ENCODE measurements around the gene SLC7A7.
A peak's percentile ranks its signal among the peaks of the same experiment; 100 is the strongest.
"Not testable (repeated sequence)": the region's sequence is repeated elsewhere in the genome, so short reads cannot be mapped to it uniquely, and the experiment has no call there.

Gene SLC7A7

DNA sequence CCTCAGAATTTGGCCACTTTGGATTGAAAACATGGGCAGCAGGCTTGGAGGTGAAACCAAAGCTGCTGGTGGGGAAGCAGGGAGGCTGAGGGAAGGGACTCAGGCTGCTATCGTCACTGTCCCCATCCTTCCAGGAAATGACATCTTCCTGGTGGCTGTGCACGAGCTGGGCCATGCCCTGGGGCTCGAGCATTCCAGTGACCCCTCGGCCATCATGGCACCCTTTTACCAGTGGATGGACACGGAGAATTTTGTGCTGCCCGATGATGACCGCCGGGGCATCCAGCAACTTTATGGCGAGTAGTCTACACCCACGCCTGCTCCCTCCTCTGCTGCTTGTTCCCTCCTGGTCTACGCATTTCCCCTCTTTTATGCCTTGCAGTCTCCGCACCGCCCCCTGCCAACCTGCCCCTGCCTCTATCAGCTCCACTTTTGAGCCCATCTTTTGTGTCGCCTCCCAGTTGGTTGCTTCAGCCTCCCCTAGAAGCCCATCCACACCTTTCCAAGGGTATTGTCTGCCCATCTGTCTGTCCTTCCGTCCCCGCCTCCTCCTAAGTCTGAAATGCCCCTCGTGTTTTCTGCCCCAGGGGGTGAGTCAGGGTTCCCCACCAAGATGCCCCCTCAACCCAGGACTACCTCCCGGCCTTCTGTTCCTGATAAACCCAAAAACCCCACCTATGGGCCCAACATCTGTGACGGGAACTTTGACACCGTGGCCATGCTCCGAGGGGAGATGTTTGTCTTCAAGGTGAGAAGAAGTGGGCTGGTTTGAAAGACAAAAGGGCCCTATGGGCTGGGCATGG is 28.1 kb upstream of the SLC7A7 start:
- no peak for DNase-seq (ENCODE audit: low read depth, low spot score)

GRCh38 chr14:22842211-22843122 is 27.2 kb upstream of the SLC7A7 start:
- no peak for DNase-seq (ENCODE audit: low read depth, low spot score)

- no peak for DNase-seq (ENCODE audit: low read depth, low spot score)
Observed at GRCh38 chr14:22841769-22842168, 26.5 kb upstream of the SLC7A7 start.

DNA sequence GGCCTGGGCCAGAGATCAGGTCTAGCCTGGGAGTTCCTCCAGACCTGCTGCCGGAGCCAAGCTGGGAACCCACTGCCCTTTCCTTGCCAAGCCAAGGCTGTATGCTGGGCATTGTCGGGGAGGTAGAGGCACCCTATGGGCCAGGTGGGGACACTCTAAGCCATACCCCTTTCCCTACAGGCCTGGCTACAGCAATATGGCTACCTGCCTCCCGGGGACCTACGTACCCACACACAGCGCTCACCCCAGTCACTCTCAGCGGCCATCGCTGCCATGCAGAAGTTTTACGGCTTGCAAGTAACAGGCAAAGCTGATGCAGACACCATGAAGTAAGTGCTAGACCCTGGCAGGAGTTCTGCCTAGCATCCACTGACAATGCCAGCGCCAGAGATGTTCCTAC is 26.1 kb upstream of the SLC7A7 start:
- no peak for DNase-seq (ENCODE audit: low read depth, low spot score)

- no peak for DNase-seq (ENCODE audit: low read depth, low spot score)
Observed at GRCh38 chr14:22839159-22839779, 24.0 kb upstream of the SLC7A7 start.

GRCh38 chr14:22838631-22839041 is 23.4 kb upstream of the SLC7A7 start:
- DNase-seq (ENCODE audit: low read depth, low spot score), result no peak

DNA sequence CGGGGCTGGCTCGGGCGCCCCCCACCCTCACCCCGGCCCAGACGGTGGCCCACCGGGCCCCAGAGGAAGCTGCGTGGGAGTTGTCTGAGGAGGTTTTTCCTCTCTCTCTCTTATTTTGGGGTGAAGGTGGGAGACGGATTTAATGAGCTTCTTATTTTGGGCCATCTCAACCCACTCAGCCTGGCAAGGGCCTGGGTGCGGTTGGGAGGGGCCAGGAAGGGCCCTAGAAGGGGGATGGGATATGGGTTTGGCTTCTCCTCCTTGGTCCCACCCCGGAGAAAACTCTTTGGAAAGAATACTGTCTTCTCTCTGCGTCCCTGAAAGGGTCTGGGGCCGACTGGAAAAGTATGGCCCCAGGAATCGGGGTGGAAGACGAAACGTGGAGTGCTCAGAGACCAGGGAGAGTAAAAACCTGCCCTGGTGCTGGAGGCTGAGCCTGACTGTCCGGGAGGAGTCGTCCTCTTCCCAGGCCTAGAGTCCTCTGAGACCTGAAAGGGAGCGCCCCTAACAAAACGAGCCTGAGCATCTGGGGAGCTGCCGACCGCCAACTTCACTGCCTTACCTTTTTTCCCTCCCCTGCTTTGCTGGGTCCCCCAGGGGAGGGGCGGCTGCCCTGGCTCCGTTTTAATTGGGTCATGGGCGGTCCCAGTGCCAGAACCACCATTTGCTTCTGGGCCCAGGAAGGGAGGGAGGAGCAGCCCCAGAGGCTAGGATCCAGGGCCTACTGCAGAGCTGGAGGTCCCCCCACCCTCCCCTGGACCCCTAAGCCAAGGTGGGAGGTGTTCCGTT is 22.7 kb upstream of the SLC7A7 start:
- DNase-seq (ENCODE audit: low read depth, low spot score), result no peak

GRCh38 chr14:22837114-22837749 is 22.0 kb upstream of the SLC7A7 start:
- DNase-seq (ENCODE audit: low read depth, low spot score), result no peak

DNA sequence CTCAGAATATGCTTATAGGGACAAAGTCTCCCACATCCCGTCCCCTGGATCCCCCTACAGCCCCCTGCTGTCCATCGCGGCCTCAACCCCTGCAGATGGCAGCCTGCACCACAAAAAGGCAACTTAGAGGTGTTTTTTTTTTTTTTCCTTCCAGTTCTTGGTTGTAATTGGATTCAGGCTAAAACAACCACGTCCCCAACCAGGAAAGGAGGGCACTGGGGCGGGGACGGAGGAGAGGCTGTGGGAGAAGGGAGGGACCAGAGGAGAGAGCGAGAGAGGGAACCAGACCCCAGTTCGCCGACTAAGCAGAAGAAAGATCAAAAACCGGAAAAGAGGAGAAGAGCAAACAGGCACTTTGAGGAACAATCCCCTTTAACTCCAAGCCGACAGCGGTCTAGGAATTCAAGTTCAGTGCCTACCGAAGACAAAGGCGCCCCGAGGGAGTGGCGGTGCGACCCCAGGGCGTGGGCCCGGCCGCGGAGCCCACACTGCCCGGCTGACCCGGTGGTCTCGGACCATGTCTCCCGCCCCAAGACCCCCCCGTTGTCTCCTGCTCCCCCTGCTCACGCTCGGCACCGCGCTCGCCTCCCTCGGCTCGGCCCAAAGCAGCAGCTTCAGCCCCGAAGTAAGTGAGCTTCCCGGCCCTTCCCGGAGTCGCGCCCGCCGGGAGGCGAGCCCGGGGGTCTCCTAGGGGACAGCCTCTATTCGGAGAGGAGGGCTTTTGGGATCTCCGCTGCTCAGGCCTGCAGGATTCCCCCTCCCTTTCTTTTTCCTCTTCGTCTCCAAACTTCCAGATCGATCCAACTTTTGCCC is 21.3 kb upstream of the SLC7A7 start, which contains the start of gene MMP14:
TSS of gene MMP14 (plus strand) at position 285 of the 813 bp plus-strand sequence. CDS start at position 518, 233 bp downstream.
- DNase-seq (ENCODE audit: low read depth, low spot score), result no peak

DNA sequence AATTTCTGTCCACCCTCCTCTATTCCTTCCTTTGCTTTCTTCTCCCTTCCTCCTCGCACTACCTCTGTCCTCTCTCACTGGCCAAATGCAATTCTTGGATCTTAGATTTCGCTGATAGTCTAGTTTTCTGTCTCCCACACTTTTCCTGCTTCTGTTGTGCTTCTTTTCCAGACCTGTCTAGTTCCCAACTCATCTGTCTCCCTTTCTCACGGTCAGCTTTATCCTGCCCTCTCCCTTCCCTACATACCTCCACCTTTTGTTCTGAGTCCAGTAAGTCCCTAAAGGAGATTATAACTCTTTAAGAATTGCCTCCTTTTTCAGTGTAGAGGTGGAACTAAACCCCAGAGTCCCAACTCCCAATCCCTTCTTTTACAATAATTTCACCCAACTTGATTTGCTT is 20.3 kb upstream of the SLC7A7 start:
- DNase-seq (ENCODE audit: low read depth, low spot score), result no peak

- no peak for DNase-seq (ENCODE audit: low read depth, low spot score)
Observed at GRCh38 chr14:22830443-22831010, 15.3 kb upstream of the SLC7A7 start.

DNA sequence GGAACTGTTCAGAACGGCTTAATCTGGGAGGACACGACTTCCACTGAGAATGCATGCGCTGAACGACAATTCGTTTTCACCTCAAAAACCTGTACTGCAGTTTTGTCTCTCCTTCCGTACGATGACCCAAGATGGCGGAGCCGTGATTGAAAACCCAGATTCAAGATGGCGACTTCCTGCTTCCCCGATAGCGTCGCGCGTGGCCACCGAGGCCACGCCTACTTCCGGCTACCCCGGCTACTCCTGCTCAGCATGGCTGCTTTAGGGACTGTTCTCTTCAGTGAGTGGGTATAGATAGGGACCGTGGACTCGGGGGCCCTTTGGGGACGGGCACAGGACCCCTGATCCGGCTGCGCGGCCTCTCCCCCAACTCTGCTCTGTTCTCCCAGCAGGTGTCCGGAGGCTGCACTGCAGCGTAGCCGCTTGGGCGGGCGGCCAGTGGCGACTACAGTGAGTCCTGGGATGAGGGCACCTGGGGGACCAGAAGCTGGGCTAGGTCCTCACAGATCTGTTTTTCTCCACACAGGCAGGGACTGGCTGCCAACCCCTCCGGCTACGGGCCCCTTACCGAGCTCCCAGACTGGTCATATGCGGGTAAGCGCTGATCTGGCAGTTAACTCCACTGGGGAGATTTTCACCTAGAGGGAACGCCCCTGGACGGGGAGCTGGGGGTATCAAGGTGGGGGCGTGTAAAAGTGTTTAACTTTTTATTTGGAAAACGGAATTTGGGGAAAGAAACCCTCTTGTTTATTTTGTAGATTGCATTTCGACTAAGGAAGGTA is 14.6 kb upstream of the SLC7A7 start, which contains the start of gene MRPL52:
TSS of gene MRPL52 (plus strand) at position 227 of the 782 bp plus-strand sequence. CDS start at position 253, 26 bp downstream.
- DNase-seq (ENCODE audit: low read depth, low spot score), result peak; percentile 84

DNA sequence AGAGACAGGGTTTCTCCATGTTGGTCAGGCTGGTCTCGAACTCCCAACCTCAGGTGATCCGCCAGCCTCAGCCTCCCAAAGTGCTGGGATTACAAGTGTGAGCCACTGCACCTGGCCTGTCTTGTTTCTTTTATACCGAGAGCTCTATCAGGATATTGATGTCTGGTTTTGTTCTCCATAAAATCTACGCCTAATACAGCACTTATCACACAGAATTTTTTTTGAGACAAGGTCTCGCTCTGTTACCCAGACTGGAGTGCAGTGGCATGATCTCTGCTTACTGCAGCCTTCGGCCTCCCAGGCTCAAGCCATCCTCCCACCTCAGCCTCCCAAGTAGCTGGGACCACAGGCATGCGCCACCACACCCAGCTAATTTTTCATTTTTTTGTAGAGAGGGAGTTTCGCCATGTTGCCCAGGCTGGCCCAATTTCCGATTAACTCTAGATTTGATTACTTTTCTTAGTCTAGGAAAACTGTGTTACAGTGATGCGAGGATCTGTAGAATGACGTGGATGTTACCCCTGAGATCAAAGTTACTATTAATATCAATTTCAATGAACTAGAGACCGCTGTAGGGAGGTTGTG is 13.9 kb upstream of the SLC7A7 start:
- DNase-seq (ENCODE audit: low read depth, low spot score), result not testable (repeated sequence)

DNA sequence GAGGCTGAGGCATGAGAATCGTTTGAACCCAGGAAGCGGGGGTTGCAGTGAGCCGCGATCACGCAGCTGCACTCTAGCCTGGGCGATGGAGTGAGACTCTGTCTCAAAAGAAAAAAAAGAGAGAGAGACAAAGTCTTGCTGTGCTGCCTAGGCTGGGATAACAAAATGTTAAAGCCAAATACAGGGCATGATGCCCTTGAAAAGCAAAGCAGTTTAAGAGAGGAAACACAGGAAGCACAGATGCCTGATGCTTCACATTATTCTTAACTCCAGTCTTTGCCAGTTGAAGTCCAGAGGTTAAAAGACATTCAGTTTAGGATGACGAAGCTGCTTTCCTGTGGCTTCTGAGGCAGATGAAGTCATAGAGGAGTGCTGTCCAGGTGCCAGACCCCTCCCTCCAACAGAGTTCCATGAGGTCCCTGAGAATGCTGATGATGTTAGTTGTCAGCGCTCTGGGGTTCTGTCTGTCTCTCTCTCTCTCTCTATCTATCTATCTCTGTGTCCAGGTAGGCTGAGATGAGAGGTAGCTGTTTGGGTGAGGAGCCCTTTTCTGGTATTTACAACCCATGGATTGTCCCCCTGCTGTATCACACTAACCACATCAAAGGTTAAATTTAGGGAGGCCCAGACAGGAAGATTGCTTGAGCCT is 9.6 kb upstream of the SLC7A7 start:
- no peak for DNase-seq (ENCODE audit: low read depth, low spot score)

DNA sequence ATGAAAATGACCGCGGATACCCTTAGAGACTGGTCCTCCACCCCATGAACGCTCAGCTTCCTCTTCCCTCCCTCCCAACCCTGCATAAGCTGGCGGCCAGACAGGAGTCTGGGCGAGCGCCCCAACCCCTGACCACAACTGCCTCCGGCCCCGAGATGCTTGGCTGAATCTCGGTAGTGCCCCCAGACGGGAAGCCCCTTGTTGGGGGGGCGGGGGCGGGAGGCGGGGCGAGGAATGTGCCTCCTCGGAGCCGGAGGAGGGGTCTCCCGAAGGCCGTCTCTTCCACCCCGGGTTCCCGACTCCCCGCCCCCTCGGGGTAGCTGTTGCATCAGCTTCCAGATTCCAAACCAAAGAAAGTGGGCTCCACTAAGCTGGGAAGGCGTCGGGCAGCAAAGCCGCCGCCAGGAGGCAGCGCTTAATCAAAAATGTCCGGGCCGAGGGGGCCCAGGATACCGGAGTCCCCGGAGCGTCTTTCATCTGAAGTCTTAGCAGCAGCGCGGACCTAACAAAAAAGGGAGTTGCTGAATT is 7.4 kb upstream of the SLC7A7 start:
- peak; percentile 48 for DNase-seq (ENCODE audit: low read depth, low spot score)

GRCh38 chr14:22822016-22822570 is 6.9 kb upstream of the SLC7A7 start:
- DNase-seq (ENCODE audit: low read depth, low spot score), result no peak
